ENCODE measurements around the gene ZNRF1. TPM values are rescaled to one million over a fixed set of nuclear protein-coding genes. Genes with fewer than 3 reads are reported as not detected.
"Not testable (repeated sequence)": the region's sequence is repeated elsewhere in the genome, so short reads cannot be mapped to it uniquely, and the experiment has no call there.

The ZNRF1 gene
- total RNA-seq, 1 experiment from 2014 or later: 5.8 TPM

- in situ Hi-C loops (cut with HindIII; ENCODE audit: low pct_unique_long_range_greater_than_20kb, low sequenced_read_pairs): no loop called here
- DNase-seq (ENCODE audit: low read depth, low spot score): no peak
Observed at GRCh38 chr16:75083813-75084212, 85.0 kb downstream of the ZNRF1 start.

- in situ Hi-C loops (cut with HindIII; ENCODE audit: low pct_unique_long_range_greater_than_20kb, low sequenced_read_pairs): no loop called here
- DNase-seq (ENCODE audit: low read depth, low spot score): no peak
Observed at GRCh38 chr16:75085556-75085955, 86.7 kb downstream of the ZNRF1 start.

GRCh38 chr16:75086281-75086680, 87.5 kb downstream of the ZNRF1 start:
- in situ Hi-C loops (cut with HindIII; ENCODE audit: low pct_unique_long_range_greater_than_20kb, low sequenced_read_pairs): no loop called here
- DNase-seq (ENCODE audit: low read depth, low spot score): no peak

GRCh38 chr16:75086688-75087374, 88.0 kb downstream of the ZNRF1 start:
- in situ Hi-C loops (cut with HindIII; ENCODE audit: low pct_unique_long_range_greater_than_20kb, low sequenced_read_pairs): no loop called here

GRCh38 chr16:75087375-75087979, 88.7 kb downstream of the ZNRF1 start:
- in situ Hi-C loops (cut with HindIII; ENCODE audit: low pct_unique_long_range_greater_than_20kb, low sequenced_read_pairs): no loop called here
- no peak for DNase-seq (ENCODE audit: low read depth, low spot score)

More at GRCh38 chr16:75086688-75087374, 88.0 kb downstream of the ZNRF1 start:
- no peak for DNase-seq (ENCODE audit: low read depth, low spot score)

- DNase-seq (ENCODE audit: low read depth, low spot score): no peak
- in situ Hi-C loops (cut with HindIII; ENCODE audit: low pct_unique_long_range_greater_than_20kb, low sequenced_read_pairs): no loop called here
Observed at GRCh38 chr16:75088216-75088615, 89.4 kb downstream of the ZNRF1 start.

- in situ Hi-C loops (cut with HindIII; ENCODE audit: low pct_unique_long_range_greater_than_20kb, low sequenced_read_pairs): no loop called here
- DNase-seq (ENCODE audit: low read depth, low spot score): no peak
Observed at GRCh38 chr16:75088934-75089333, 90.1 kb downstream of the ZNRF1 start.

- no peak for DNase-seq (ENCODE audit: low read depth, low spot score)
- in situ Hi-C loops (cut with HindIII; ENCODE audit: low pct_unique_long_range_greater_than_20kb, low sequenced_read_pairs): no loop called here
Observed at GRCh38 chr16:75089486-75090202, 90.8 kb downstream of the ZNRF1 start.

GRCh38 chr16:75090899-75091298, 92.1 kb downstream of the ZNRF1 start:
- in situ Hi-C loops (cut with HindIII; ENCODE audit: low pct_unique_long_range_greater_than_20kb, low sequenced_read_pairs); DNase-seq (ENCODE audit: low read depth, low spot score): not testable (repeated sequence)

- DNase-seq (ENCODE audit: low read depth, low spot score); in situ Hi-C loops (cut with HindIII; ENCODE audit: low pct_unique_long_range_greater_than_20kb, low sequenced_read_pairs): not testable (repeated sequence)
Observed at GRCh38 chr16:75091619-75092018, 92.8 kb downstream of the ZNRF1 start.

- in situ Hi-C loops (cut with HindIII; ENCODE audit: low pct_unique_long_range_greater_than_20kb, low sequenced_read_pairs): no loop called here
- DNase-seq (ENCODE audit: low read depth, low spot score): no peak
Observed at GRCh38 chr16:75092777-75093176, 94.0 kb downstream of the ZNRF1 start.

- in situ Hi-C loops (cut with HindIII; ENCODE audit: low pct_unique_long_range_greater_than_20kb, low sequenced_read_pairs): no loop called here
- no peak for DNase-seq (ENCODE audit: low read depth, low spot score)
Observed at GRCh38 chr16:75093598-75094540, 95.0 kb downstream of the ZNRF1 start.

- peak; percentile 89 for DNase-seq (ENCODE audit: low read depth, low spot score)
Observed at GRCh38 chr16:75095204-75095621, 96.4 kb downstream of the ZNRF1 start.

GRCh38 chr16:75096656-75097055, 97.8 kb downstream of the ZNRF1 start:
- DNase-seq (ENCODE audit: low read depth, low spot score): peak; percentile 20
- in situ Hi-C loops (cut with HindIII; ENCODE audit: low pct_unique_long_range_greater_than_20kb, low sequenced_read_pairs): no loop called here

More at GRCh38 chr16:75095204-75095621, 96.4 kb downstream of the ZNRF1 start:
- in situ Hi-C loops (cut with HindIII; ENCODE audit: low pct_unique_long_range_greater_than_20kb, low sequenced_read_pairs): no loop called here

GRCh38 chr16:75097191-75097761, 98.5 kb downstream of the ZNRF1 start:
- in situ Hi-C loops (cut with HindIII; ENCODE audit: low pct_unique_long_range_greater_than_20kb, low sequenced_read_pairs): no loop called here
- no peak for DNase-seq (ENCODE audit: low read depth, low spot score)

GRCh38 chr16:75097941-75098901, 99.4 kb downstream of the ZNRF1 start:
- in situ Hi-C loops (cut with HindIII; ENCODE audit: low pct_unique_long_range_greater_than_20kb, low sequenced_read_pairs): no loop called here
- DNase-seq (ENCODE audit: low read depth, low spot score): no peak

Measured in SK-MEL-5 (cell line).